Epithelial cell of proximal tubule (primary cell): ENCODE data around the gene GAK. TPM values are rescaled to one million over a fixed set of nuclear protein-coding genes. Genes with fewer than 3 reads are reported as not detected.

Experiments
- DNase-seq: peaks from one replicate; pipeline ENCODE4 v3.0.0-alpha.2; 2011; ENCODE audit warnings: low read depth
- H3K4me3 ChIP-seq: 2 replicates; pipeline ENCODE4 v1.5.1; 2011; ENCODE audit warnings: low read depth, mild to moderate bottlenecking, low read length
- total RNA-seq: library from RNA; depleted of rRNA; stranded (reverse); fragments of >200 nt; gene quantifications from 2 replicates; pipeline ENCODE4 v1.2.3, GENCODE V29; 2015
- TF ChIP-seq, protein P1 (sequence below): conservative IDR thresholded peaks from 2 replicates; pipeline ENCODE4 v1.5.1; 2012; ENCODE audit warnings: low read depth, mild to moderate bottlenecking, low read length

Gene GAK
- total RNA-seq, 1 donor from 2014 or later: 123 TPM

DNA sequence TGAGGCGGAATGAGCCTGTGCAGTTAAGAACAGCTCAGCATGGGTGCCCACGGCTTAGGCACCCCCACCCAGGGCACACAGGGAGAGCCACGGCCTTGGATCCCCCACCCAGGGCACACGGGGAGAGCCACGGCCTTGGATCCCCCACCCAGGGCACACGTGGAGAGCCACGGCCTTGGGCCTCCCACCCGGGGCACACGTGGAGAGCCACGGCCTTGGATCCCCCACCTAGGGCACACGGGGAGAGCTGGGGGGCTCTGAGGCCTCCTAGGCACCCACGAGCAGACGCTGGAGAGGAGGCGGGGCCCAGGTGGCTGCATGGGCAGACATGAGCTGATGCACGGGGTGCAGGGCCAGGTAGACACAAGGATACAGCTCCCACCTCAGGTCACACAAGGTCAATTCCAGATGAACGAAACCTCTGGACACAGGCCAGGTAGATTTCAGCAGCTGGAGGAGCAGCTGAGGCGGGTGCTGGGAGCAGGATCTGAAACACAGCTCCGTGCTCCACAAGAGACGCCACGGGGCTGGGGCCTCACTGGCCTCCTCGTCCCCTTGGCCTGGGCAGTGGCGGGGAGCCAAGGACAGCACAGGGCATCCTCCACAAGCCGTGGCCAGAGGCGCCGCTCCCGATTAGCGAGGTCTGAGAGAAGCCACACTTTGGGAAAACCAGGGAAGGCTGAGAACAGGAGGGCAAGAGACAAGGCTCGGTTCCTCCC, 30.8 kb downstream of the GAK start:
- H3K4me3 ChIP-seq: no peak overlapping the region
- TF ChIP-seq, protein P1, sequence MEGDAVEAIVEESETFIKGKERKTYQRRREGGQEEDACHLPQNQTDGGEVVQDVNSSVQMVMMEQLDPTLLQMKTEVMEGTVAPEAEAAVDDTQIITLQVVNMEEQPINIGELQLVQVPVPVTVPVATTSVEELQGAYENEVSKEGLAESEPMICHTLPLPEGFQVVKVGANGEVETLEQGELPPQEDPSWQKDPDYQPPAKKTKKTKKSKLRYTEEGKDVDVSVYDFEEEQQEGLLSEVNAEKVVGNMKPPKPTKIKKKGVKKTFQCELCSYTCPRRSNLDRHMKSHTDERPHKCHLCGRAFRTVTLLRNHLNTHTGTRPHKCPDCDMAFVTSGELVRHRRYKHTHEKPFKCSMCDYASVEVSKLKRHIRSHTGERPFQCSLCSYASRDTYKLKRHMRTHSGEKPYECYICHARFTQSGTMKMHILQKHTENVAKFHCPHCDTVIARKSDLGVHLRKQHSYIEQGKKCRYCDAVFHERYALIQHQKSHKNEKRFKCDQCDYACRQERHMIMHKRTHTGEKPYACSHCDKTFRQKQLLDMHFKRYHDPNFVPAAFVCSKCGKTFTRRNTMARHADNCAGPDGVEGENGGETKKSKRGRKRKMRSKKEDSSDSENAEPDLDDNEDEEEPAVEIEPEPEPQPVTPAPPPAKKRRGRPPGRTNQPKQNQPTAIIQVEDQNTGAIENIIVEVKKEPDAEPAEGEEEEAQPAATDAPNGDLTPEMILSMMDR: no peak
- DNase-seq: no peak

DNA sequence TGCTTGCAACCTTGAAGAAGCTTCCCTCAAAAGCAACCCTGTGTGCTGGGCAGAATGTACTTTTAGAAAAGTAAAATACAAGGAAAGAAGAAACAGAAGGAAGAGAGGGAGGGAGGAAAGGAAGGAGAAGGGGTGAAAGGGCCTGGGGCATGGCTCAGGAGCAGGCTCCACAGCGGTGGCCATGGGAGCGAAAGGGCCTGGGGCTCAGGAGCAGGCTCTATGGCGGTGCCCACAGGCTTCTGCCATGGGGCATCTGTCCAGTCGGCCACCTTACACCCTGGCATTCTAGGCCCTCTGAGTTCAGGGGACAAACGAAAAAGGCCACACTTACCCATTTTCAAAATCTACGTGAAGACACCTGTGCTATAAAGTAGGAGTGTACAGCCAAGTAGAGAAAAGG, 31.4 kb downstream of the GAK start:
- no peak for DNase-seq
- TF ChIP-seq, protein P1: no peak
- H3K4me3 ChIP-seq: no peak overlapping the region

DNA sequence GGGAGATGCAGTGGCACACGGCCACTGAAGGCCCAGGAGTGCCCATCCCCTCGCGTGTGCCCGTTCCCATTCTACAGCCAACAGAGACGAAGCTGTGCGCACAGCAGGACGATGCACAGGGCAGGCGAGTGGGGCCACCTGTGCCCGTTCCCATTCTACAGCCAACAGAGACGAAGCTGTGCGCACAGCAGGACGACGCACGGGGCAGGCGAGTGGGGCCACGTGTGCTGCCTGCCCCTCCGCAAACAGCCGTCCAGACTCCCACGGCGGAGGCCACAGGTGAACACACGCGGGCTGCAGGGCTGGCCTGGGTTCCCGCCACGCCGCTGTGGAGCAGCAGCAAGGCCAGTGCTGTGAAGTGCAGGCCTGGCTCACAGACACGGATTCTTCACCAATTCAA, 32.0 kb downstream of the GAK start:
- no peak for DNase-seq
- H3K4me3 ChIP-seq: no peak overlapping the region
- TF ChIP-seq, protein P1: no peak

DNA sequence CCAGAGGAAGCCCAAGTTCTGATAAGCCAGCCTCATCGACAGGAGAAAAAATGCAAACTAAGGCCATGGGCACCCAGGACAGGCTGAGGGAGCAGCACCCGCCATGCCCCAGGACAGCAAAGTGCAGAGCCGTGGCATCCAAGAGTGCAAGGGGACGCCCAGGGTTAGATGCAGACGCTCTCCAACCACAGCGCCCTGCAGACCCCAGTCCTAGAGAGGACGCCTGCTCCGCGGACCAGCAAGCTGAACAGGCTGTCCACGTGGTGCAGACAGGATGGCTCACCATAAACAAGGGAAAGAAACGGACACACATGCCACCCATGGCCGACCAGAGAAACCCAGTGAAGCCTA, 32.6 kb downstream of the GAK start:
- TF ChIP-seq, protein P1: no peak
- H3K4me3 ChIP-seq: no peak overlapping the region
- DNase-seq: no peak

DNA sequence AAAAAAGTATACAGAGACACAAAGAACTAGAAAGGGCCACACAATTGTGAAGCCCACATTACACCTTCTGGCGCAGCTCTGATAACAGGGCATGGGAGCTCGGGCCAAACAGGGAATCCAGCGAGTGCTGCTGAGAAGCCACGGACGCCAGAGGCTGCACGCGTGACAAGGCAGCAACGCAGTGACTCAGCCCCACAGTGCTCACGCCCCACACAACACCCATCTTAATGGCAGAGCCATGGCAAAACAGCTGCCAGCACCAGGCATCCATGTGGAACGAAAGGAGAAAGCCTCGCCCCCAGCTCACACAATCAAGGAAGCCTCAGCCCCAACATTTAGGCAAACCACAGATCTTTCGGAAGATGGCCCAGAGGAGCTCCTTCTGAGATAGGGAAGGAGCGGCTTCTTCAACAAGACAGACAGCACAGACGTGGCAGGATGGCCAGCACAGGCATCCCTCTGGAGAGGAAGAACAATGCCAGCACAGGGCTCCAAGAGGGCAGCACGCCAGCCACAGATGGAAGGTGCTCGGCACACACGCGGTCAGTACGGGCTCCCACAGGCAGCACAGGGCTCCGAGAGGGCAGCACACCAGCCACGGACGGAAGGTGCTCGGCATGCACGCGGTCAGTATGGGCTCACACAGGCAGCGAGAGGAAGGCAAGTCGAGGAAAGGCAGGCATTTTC, 33.1 kb downstream of the GAK start:
- DNase-seq: no peak
- TF ChIP-seq, protein P1: no peak
- H3K4me3 ChIP-seq: no peak overlapping the region

DNA sequence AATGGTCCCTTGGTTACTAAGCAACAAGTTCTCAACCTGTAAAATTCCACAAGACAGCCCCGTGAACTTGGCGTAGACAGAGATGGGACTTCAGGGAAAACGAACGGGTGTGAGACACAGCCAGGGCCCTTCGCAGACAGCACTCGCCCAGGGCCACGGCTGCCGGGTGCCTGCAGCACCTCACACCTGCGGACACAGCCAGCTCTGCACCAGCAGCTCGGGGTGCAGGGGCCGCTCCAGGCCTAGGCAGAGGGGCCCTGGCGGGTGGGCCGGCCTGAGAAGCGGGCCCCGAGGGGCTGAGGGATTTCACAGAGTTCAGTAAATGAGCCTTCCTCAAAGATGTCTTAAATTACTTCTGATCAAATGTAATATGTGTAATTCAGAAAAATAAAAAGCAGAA, 34.0 kb downstream of the GAK start:
- H3K4me3 ChIP-seq: no peak overlapping the region
- TF ChIP-seq, protein P1: no peak
- DNase-seq: no peak

DNA sequence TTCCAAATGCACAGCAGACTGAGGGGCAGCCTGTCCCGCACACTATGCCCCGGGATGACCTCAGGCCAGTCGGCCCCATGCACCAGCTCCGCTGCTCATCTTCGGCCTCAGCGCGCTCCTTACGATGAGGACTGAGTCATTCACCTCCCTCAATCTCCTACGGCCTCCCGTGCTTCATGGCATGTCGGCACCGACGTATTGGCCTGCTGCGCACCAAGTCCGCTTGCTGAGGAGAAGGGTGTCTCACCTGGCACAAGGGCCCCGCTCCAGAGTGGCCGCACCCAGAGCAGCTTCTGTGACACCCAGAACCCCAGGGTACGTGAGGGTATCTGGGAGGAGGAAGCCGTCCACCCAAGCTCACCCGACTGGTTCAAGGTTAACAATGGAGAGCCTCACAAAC, 35.5 kb downstream of the GAK start:
- TF ChIP-seq, protein P1: no peak
- no peak overlapping the region for H3K4me3 ChIP-seq
- no peak for DNase-seq
